ENCODE data around the gene GET4.
A peak's percentile ranks its signal among the peaks of the same experiment; 100 is the strongest.

DNA sequence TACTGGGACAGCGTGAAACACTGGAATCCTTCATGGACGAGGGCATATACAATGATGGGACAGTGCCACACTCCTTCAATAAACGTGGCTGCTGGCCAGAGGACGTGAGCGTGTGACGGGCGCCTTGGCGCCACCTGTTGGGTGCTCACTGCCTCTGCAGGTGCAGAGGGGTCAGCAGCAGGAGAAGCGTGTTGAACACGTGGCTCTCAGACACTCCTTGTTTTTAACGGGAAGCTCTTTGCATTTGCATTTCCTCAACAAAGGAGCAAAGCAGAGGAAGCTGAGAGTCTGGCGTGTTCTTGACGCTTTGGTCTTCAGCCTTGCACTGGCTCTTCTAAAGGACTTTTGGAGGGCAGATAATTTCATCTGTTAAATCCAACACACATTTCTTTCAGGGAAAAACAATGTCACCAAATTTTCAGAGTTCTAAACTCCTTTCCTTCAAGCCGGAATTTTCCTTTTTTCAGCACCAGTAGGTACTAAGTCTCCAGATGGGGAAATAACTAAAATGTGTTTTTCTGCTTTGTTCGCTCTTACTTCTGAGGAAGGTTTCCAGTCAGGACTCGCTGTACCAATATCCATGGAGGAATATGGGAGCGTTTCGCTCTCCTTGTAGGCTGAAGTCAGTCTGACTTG, 2.9 kb upstream of the GET4 start:
- TF ChIP-seq, protein P1, sequence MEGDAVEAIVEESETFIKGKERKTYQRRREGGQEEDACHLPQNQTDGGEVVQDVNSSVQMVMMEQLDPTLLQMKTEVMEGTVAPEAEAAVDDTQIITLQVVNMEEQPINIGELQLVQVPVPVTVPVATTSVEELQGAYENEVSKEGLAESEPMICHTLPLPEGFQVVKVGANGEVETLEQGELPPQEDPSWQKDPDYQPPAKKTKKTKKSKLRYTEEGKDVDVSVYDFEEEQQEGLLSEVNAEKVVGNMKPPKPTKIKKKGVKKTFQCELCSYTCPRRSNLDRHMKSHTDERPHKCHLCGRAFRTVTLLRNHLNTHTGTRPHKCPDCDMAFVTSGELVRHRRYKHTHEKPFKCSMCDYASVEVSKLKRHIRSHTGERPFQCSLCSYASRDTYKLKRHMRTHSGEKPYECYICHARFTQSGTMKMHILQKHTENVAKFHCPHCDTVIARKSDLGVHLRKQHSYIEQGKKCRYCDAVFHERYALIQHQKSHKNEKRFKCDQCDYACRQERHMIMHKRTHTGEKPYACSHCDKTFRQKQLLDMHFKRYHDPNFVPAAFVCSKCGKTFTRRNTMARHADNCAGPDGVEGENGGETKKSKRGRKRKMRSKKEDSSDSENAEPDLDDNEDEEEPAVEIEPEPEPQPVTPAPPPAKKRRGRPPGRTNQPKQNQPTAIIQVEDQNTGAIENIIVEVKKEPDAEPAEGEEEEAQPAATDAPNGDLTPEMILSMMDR (IDR thresholded peaks at IDR 0.05 in 2 of 3, conservative IDR thresholded peaks at IDR 0.05 in 1 of 3; ENCODE audit: control insufficient read depth in 2 of 3, extremely low read depth in 1 of 3, insufficient read depth in 1 of 3, low read depth in 3 of 3, low read length in 3 of 3), result peak; percentile 97 to 99 (median 99); a peak in 5 of 6 replicates
- TF ChIP-seq TCF12 (IDR thresholded peaks at IDR 0.05; ENCODE audit: low read depth, low read length), result peak; percentile 77
- no peak for TF ChIP-seq SP1 (IDR thresholded peaks at IDR 0.05; ENCODE audit: low read depth, low read length)
- no peak for TF ChIP-seq FOS (IDR thresholded peaks at IDR 0.05; ENCODE audit: borderline replicate concordance, extremely low read depth, insufficient read length)
- no peak for TF ChIP-seq FOXM1 (IDR thresholded peaks at IDR 0.05; ENCODE audit: low read depth, low read length)
- no peak for TF ChIP-seq CEBPB (IDR thresholded peaks at IDR 0.05; ENCODE audit: borderline replicate concordance in 1 of 2, low read depth in 2 of 2, low read length in 2 of 2)
- no peak for TF ChIP-seq RCOR1 (conservative IDR thresholded peaks at IDR 0.05; ENCODE audit: low read depth, low read length)
- no peak for TF ChIP-seq CHD2 (IDR thresholded peaks at IDR 0.05; ENCODE audit: borderline replicate concordance, low read depth, low read length)
- TF ChIP-seq JUND (IDR thresholded peaks at IDR 0.05; ENCODE audit: low read depth, low read length), result no peak
- TF ChIP-seq BRCA1 (IDR thresholded peaks at IDR 0.05; ENCODE audit: low read depth, low read length), result no peak
- TF ChIP-seq BCL3 (IDR thresholded peaks at IDR 0.05; ENCODE audit: borderline replicate concordance, insufficient read depth, low read depth, low read length, poor library complexity, severe bottlenecking), result no peak
- no peak for TF ChIP-seq ZNF384 (IDR thresholded peaks at IDR 0.05; ENCODE audit: borderline replicate concordance, low read depth, low read length)
- no peak for TF ChIP-seq RFX5 (IDR thresholded peaks at IDR 0.05; ENCODE audit: low read depth, low read length)
